Astrocyte of the hippocampus (primary cell): ENCODE measurements around the gene PKMYT1.
"Not testable (repeated sequence)": the region's sequence is repeated elsewhere in the genome, so short reads cannot be mapped to it uniquely, and the experiment has no call there.

Experiments used
- DNase-seq: peaks from one replicate; pipeline ENCODE4 v3.0.0; 2011; ENCODE audit warnings: low read depth, low spot score

Gene PKMYT1

GRCh38 chr16:2960183-2961010 is 19.8 kb downstream of the PKMYT1 start:
- DNase-seq: no peak

GRCh38 chr16:2959206-2959605 is 21.0 kb downstream of the PKMYT1 start:
- no peak for DNase-seq

- DNase-seq: no peak
Observed at GRCh38 chr16:2956579-2956956, 23.7 kb downstream of the PKMYT1 start.

- no peak for DNase-seq
Observed at GRCh38 chr16:2955779-2956578, 24.3 kb downstream of the PKMYT1 start.

- DNase-seq: no peak
Observed at GRCh38 chr16:2955438-2955778, 24.8 kb downstream of the PKMYT1 start.

GRCh38 chr16:2954656-2955381 is 25.4 kb downstream of the PKMYT1 start:
- DNase-seq: no peak

GRCh38 chr16:2953706-2954627 is 26.3 kb downstream of the PKMYT1 start:
- DNase-seq: no peak

GRCh38 chr16:2952679-2953078 is 27.6 kb downstream of the PKMYT1 start:
- DNase-seq: no peak

GRCh38 chr16:2950773-2951172 is 29.5 kb downstream of the PKMYT1 start:
- no peak for DNase-seq

GRCh38 chr16:2950353-2950724 is 29.9 kb downstream of the PKMYT1 start:
- no peak for DNase-seq

- DNase-seq: no peak
Observed at GRCh38 chr16:2949705-2950352, 30.4 kb downstream of the PKMYT1 start.

- no peak for DNase-seq
Observed at GRCh38 chr16:2948807-2949704, 31.2 kb downstream of the PKMYT1 start.

- no peak for DNase-seq
Observed at GRCh38 chr16:2946649-2947048, 33.6 kb downstream of the PKMYT1 start.

- DNase-seq: not testable (repeated sequence)
Observed at GRCh38 chr16:2943716-2944115, 36.5 kb downstream of the PKMYT1 start.

GRCh38 chr16:2942045-2942444 is 38.2 kb downstream of the PKMYT1 start:
- DNase-seq: no peak

- no peak for DNase-seq
Observed at GRCh38 chr16:2939968-2940367, 40.3 kb downstream of the PKMYT1 start.

- no peak for DNase-seq
Observed at GRCh38 chr16:2938206-2938605, 42.0 kb downstream of the PKMYT1 start.

- no peak for DNase-seq
Observed at GRCh38 chr16:2937170-2937569, 43.1 kb downstream of the PKMYT1 start.

- no peak for DNase-seq
Observed at GRCh38 chr16:2936436-2937011, 43.7 kb downstream of the PKMYT1 start.
